ENCODE measurements around the gene PHF11. TPM values are rescaled to one million over a fixed set of nuclear protein-coding genes. Genes with fewer than 3 reads are reported as not detected.

Gene PHF11
- total and polyA plus RNA-seq, 3 donors from 2014 or later, result 20.7 to 41.2 (median 21.4) TPM

GRCh38 chr13:49466292-49466838 is 29.4 kb upstream of the PHF11 start:
- H3K4me3 ChIP-seq, result no peak overlapping the region
- DNase-seq, result no peak
- no peak for TF ChIP-seq POLR2A (IDR thresholded peaks at IDR 0.05)
- TF ChIP-seq CTCF (IDR thresholded peaks at IDR 0.05), result no peak
- H3K9me3 ChIP-seq, result no peaks in the 10 kb centered on the region
- WGBS, 2 donors, result 76 to 82% methylated on average over 5 of the region's 5 CpGs
- no peaks in the 10 kb centered on the region for H3K27me3 ChIP-seq
- H3K27ac ChIP-seq, result peak overlapping the region in 1 of 2 donors; percentile 62
- no peaks in the 10 kb centered on the region for H3K36me3 ChIP-seq (ENCODE audit: low read depth, missing control alignments)
- intact Hi-C loops (cut with DNase I; ENCODE audit: low total_unique reads), result no loop called here
- peaks cover 9% of the 10 kb centered on the region for H3K4me1 ChIP-seq

- intact Hi-C loops (cut with DNase I; ENCODE audit: low total_unique reads), result no loop called here
- no peaks in the 10 kb centered on the region for H3K9me3 ChIP-seq
- no peaks in the 10 kb centered on the region for H3K36me3 ChIP-seq (ENCODE audit: low read depth, missing control alignments)
- TF ChIP-seq POLR2A (IDR thresholded peaks at IDR 0.05) (no peak), CTCF (IDR thresholded peaks at IDR 0.05) (no peak)
- H3K4me1 ChIP-seq, result peaks cover 3% of the 10 kb centered on the region
- DNase-seq, result no peak
- no peak overlapping the region for H3K4me3 ChIP-seq
- no peaks in the 10 kb centered on the region for H3K27me3 ChIP-seq
- no peak overlapping the region for H3K27ac ChIP-seq
- WGBS, 2 donors, result 48 to 63% methylated on average over 1 of the region's 1 CpG
Measured at GRCh38 chr13:49472186-49472585, 23.6 kb upstream of the PHF11 start.

- Histone ChIP-seq H3K9me3 (no peaks in the 10 kb centered on the region), H3K27me3 (no peaks in the 10 kb centered on the region), H3K27ac (no peak overlapping the region), H3K4me3 (no peak overlapping the region), H3K4me1 (peaks cover 3% of the 10 kb centered on the region), H3K36me3 (ENCODE audit: low read depth, missing control alignments) (no peaks in the 10 kb centered on the region)
- no peak for TF ChIP-seq CTCF (IDR thresholded peaks at IDR 0.05)
- no peak for TF ChIP-seq POLR2A (IDR thresholded peaks at IDR 0.05)
- intact Hi-C loops (cut with DNase I; ENCODE audit: low total_unique reads), result no loop called here
- WGBS, 2 donors, result 92% methylated on average over 7 of the region's 7 CpGs
- DNase-seq, result no peak
Measured at GRCh38 chr13:49476529-49476928, 19.2 kb upstream of the PHF11 start.

- Histone ChIP-seq H3K9me3 (no peaks in the 10 kb centered on the region), H3K27ac (no peak overlapping the region), H3K4me1 (no peaks in the 10 kb centered on the region), H3K4me3 (no peak overlapping the region), H3K36me3 (ENCODE audit: low read depth, missing control alignments) (no peaks in the 10 kb centered on the region), H3K27me3 (no peaks in the 10 kb centered on the region)
- DNase-seq, result no peak
- WGBS, 2 donors, result 75% methylated on average over 5 of the region's 5 CpGs
- intact Hi-C loops (cut with DNase I; ENCODE audit: low total_unique reads), result no loop called here
- TF ChIP-seq CTCF (IDR thresholded peaks at IDR 0.05) (no peak), POLR2A (IDR thresholded peaks at IDR 0.05) (no peak)
Measured at GRCh38 chr13:49481788-49482187, 14.0 kb upstream of the PHF11 start.

GRCh38 chr13:49488563-49488962 is 7.2 kb upstream of the PHF11 start:
- Histone ChIP-seq H3K36me3 (ENCODE audit: low read depth, missing control alignments) (no peaks in the 10 kb centered on the region), H3K4me1 (no peaks in the 10 kb centered on the region), H3K27me3 (no peaks in the 10 kb centered on the region), H3K4me3 (no peak overlapping the region), H3K9me3 (no peaks in the 10 kb centered on the region), H3K27ac (no peak overlapping the region)
- WGBS, 2 donors, result 91 to 94% methylated on average over 2 of the region's 2 CpGs
- no peak for DNase-seq
- intact Hi-C loops (cut with DNase I; ENCODE audit: low total_unique reads), result no loop called here
- no peak for TF ChIP-seq POLR2A (IDR thresholded peaks at IDR 0.05)
- TF ChIP-seq CTCF (IDR thresholded peaks at IDR 0.05), result no peak

All from testis (tissue), 3 donors.